GM12865 (cell line): ENCODE data around the gene GP9.
"Not testable (repeated sequence)": the region's sequence is repeated elsewhere in the genome, so short reads cannot be mapped to it uniquely, and the experiment has no call there.

Experiments
- DNase-seq: peaks from one replicate; pipeline ENCODE4 v3.0.0; 2010; ENCODE audit warnings: low read depth
- H3K4me3 ChIP-seq: 2 replicates; pipeline ENCODE4 v1.5.1; 2011; ENCODE audit warnings: mild to moderate bottlenecking, low read depth, low read length, control low read depth
- TF ChIP-seq, protein P1 (sequence below): IDR thresholded peaks from 2 replicates; pipeline ENCODE4 v1.5.1; 2011; ENCODE audit warnings: low read length, control low read depth, low read depth, inconsistent platforms; ENCODE audit not compliant: insufficient read depth; ENCODE audit errors: missing control alignments

The GP9 gene

DNA sequence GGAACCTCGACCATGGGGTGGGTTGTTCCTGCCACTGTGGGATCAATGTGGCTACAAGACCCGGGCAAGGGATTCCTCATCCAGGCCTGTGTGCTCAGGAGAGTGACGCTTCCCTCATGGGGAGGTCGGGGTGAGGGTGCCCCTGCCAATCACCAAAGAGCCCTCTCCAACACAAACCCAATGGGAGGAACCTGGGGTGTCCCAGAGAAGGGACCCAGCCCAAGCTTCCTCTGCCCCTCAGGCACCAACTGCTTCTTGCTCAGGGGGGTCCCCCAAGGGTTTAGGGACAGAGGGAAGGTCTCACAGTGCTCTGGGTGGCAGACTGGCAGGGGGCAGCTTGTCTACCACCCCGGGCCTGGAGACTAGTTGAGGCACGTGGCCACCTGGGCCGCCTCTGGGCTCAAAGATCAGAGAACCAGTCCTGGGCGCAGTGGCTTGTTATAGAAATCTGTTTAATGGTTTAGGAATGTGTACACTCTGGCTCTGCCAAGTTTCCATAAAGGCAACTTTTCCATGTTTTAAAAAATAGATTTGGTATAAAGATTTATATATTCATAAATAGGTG lies 26.6 kb downstream of the GP9 start:
- no peak overlapping the region for H3K4me3 ChIP-seq
- TF ChIP-seq, protein P1, sequence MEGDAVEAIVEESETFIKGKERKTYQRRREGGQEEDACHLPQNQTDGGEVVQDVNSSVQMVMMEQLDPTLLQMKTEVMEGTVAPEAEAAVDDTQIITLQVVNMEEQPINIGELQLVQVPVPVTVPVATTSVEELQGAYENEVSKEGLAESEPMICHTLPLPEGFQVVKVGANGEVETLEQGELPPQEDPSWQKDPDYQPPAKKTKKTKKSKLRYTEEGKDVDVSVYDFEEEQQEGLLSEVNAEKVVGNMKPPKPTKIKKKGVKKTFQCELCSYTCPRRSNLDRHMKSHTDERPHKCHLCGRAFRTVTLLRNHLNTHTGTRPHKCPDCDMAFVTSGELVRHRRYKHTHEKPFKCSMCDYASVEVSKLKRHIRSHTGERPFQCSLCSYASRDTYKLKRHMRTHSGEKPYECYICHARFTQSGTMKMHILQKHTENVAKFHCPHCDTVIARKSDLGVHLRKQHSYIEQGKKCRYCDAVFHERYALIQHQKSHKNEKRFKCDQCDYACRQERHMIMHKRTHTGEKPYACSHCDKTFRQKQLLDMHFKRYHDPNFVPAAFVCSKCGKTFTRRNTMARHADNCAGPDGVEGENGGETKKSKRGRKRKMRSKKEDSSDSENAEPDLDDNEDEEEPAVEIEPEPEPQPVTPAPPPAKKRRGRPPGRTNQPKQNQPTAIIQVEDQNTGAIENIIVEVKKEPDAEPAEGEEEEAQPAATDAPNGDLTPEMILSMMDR: no peak
- DNase-seq: no peak

DNA sequence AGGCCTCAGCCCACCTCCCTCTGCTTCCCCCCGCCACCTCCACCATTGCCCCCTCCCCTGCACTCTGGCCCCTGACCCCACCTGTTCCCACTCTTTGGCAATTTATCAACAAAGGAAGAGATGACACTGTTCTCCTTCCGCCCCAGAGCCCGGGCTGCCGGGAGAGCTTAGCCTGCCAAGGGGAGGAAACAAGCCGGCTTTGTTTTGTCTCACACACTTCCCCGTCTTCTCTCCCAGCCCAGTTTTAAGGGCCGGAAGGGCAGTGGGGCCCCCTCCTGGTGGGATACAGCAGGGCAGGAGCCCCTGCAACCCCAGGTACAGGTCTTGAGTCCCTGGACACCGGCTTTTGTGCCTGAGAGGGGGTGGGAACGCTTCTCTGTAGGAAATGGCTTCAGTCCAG lies 27.3 kb downstream of the GP9 start:
- DNase-seq, H3K4me3 ChIP-seq: not testable (repeated sequence)

DNA sequence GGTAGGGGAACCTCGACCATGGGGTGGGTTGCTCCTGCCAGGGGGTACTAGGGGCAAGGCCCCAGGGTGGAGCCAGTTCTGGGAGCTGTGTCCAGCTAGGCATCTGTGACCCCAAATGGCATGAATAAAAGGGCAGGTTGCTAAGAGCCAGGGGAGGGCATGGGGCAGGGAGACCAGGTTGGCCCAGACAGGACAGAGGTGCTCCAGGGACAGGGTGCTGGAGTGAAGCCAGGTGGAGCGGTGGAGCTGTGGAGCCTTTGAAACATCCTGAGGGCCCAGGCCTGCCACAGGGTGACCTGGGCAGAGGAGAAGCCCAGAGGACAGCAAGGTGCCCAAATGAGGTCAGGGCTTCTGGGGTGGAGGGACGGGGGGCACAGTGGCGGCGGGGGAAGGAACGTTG lies 27.7 kb downstream of the GP9 start:
- not testable (repeated sequence) for DNase-seq, H3K4me3 ChIP-seq

- H3K4me3 ChIP-seq: no peak overlapping the region
- no peak for DNase-seq
- TF ChIP-seq, protein P1: no peak
Measured at GRCh38 chr3:129095285-129095684, 34.7 kb downstream of the GP9 start.

GRCh38 chr3:129100274-129100673 lies 39.7 kb downstream of the GP9 start:
- no peak overlapping the region for H3K4me3 ChIP-seq
- TF ChIP-seq, protein P1: no peak
- no peak for DNase-seq

DNA sequence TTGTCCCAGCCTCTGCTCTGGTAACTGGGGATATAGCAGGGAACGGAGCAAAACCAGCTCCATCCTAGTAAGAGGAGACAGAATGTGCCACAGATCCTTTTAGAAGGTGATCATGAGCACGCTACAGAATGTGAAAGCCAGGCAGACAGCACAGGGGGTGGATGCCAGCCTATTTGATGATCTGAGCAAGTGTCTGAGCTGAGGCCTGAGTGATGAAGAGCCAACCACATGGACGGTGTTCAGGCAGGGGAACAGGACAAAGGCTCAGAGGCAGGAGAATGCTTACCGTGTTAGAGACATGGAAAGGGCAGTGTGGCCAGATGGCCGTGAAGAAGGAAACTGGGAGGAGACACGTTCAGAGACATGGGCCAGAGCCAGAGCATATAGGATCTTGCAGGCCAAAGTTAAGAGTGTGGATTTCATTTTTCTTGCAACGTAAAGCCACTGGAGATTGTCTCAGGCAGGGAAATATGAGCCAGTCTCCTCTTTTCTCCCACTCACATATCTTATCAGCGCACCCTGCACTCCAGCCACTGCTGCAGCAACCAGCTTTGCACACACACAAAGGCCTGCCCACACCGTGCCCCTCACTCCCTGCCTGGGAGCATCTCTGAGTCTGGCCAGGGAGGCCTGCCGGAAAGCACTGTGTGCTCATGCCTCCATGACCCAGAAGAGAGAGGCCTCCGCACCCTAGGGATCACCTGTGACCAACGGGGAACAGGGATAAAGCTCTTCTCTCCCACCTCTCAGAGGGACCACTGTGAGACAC lies 41.0 kb downstream of the GP9 start:
- TF ChIP-seq, protein P1: no peak
- H3K4me3 ChIP-seq: no peak overlapping the region
- no peak for DNase-seq

DNA sequence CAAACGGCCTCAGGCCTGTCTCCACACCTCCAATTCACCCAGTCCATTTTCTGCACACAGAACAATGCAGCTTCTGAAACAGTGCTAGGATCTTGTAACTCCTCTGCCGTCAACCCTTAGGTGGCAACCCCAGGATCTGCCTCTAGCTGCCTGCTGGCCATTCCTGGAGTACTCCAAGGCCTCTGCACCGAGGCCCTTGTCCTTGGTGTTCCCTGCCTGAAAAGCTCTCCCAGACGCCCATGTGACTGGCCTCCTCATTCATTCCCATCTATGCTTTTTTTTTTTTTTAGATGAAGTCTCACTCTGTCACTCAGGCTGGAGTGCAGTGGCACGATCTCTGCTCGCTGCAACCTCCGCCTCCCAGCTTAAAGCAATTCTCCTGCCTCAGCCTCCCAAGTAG lies 42.7 kb downstream of the GP9 start:
- no peak overlapping the region for H3K4me3 ChIP-seq
- no peak for DNase-seq
- TF ChIP-seq, protein P1: no peak

GRCh38 chr3:129104051-129104450 lies 43.5 kb downstream of the GP9 start:
- TF ChIP-seq, protein P1: no peak
- H3K4me3 ChIP-seq: no peak overlapping the region
- DNase-seq: no peak
